Neural cell (in vitro differentiated cells): ENCODE results near the gene BCAS1. TPM values are rescaled to one million over a fixed set of nuclear protein-coding genes. Genes with fewer than 3 reads are reported as not detected.

Experiments used
- H2AFZ ChIP-seq: fragments of 200-600, 300-800 bp; sonication (generic), shearing (Covaris generic); 2 replicates; pipeline ENCODE4 v1.6.0; 2014; ENCODE audit warnings: low read depth, mild to moderate bottlenecking, antibody characterized with exemption, low read length, moderate library complexity
- H3F3A ChIP-seq: fragments of 200-600 bp; shearing (Covaris generic); 2 replicates; pipeline ENCODE4 v1.6.1; 2016; ENCODE audit warnings: mild to moderate bottlenecking, moderate library complexity, mixed read lengths, antibody characterized with exemption, low read length; ENCODE audit not compliant: insufficient read depth, poor library complexity, severe bottlenecking
- H3K27ac ChIP-seq: fragments of 200-600, 300-800 bp; sonication (generic), shearing (Covaris generic); 2 replicates; pipeline ENCODE4 v1.5.1; 2014; ENCODE audit warnings: mild to moderate bottlenecking, low read length, moderate library complexity
- H3K27me3 ChIP-seq: fragments of 300-800, 200-600 bp; sonication (generic), shearing (Covaris generic); 2 replicates; pipeline ENCODE4 v1.6.0; 2014; ENCODE audit warnings: mild to moderate bottlenecking, low read depth, low read length, moderate library complexity; ENCODE audit not compliant: insufficient read depth
- H3K36me3 ChIP-seq: fragments of 300-800, 200-600 bp; sonication (generic), shearing (Covaris generic); 2 replicates; pipeline ENCODE4 v1.5.1; 2014; ENCODE audit warnings: mild to moderate bottlenecking, antibody characterized with exemption, low read length, moderate library complexity; ENCODE audit not compliant: insufficient read depth
- H3K4me2 ChIP-seq: fragments of 300-800, 200-600 bp; sonication (generic), shearing (Covaris generic); 2 replicates; pipeline ENCODE4 v1.6.0; 2014; ENCODE audit warnings: mild to moderate bottlenecking, low read length
- H3K4me3 ChIP-seq: fragments of 300-800, 200-600 bp; sonication (generic), shearing (Covaris generic); 2 replicates; pipeline ENCODE4 v1.5.1; 2014; ENCODE audit warnings: mild to moderate bottlenecking, low read length, moderate library complexity
- H3K79me2 ChIP-seq: fragments of 200-600 bp; shearing (Covaris generic); replicated peaks from 2 replicates; pipeline ENCODE4 v1.6.0; 2014; ENCODE audit warnings: mild to moderate bottlenecking, low read length, moderate library complexity; ENCODE audit not compliant: insufficient read depth
- H3K9ac ChIP-seq: fragments of 300-800, 200-600 bp; sonication (generic), shearing (Covaris generic); 2 replicates; pipeline ENCODE4 v1.6.1; 2016; ENCODE audit warnings: mild to moderate bottlenecking, low read length, mixed read lengths
- H3K9me2 ChIP-seq: fragments of 200-600 bp; shearing (Covaris generic); 2 replicates; pipeline ENCODE4 v1.6.1; 2016; ENCODE audit warnings: mild to moderate bottlenecking, low read length, mixed read lengths; ENCODE audit not compliant: insufficient read depth
- H3K9me3 ChIP-seq: fragments of 200-600, 300-800 bp; sonication (generic), shearing (Covaris generic); 2 replicates; pipeline ENCODE4 v1.6.1; 2016; ENCODE audit warnings: mild to moderate bottlenecking, mixed run types, low read length, moderate library complexity, mixed read lengths
- H4K20me1 ChIP-seq: fragments of 200-600 bp; shearing (Covaris generic); 2 replicates; pipeline ENCODE4 v1.6.1; 2016; ENCODE audit warnings: mild to moderate bottlenecking, mixed run types; ENCODE audit not compliant: insufficient read depth
- CTCF ChIP-seq: fragments of 450-650 bp; IDR thresholded peaks from 2 replicates; pipeline ENCODE4 v1.5.1; 2014; ENCODE audit warnings: antibody characterized with exemption, mild to moderate bottlenecking, moderate library complexity; ENCODE audit not compliant: poor library complexity, severe bottlenecking
- EP300 ChIP-seq: fragments of 450-650 bp; conservative IDR thresholded peaks from 2 replicates; pipeline ENCODE4 v1.6.1; 2014; ENCODE audit warnings: antibody characterized with exemption, mild to moderate bottlenecking, moderate library complexity; ENCODE audit not compliant: poor library complexity, severe bottlenecking
- EZH2 ChIP-seq: fragments of 200-600, 300-800 bp; shearing (Covaris generic), sonication (generic); IDR thresholded peaks from 2 replicates; pipeline ENCODE4 v1.6.1; 2014; ENCODE audit warnings: antibody characterized with exemption, low read length, borderline replicate concordance, mild to moderate bottlenecking; ENCODE audit not compliant: insufficient read depth, poor library complexity, severe bottlenecking
- MXI1 ChIP-seq: fragments of 450-650 bp; conservative IDR thresholded peaks from 2 replicates; pipeline ENCODE4 v1.6.1; 2014; ENCODE audit warnings: antibody characterized with exemption, mild to moderate bottlenecking; ENCODE audit not compliant: poor library complexity, severe bottlenecking
- POLR2AphosphoS5 ChIP-seq: IDR thresholded peaks from 2 replicates; pipeline ENCODE4 v1.6.1; 2012
- RAD21 ChIP-seq: fragments of 450-650 bp; conservative IDR thresholded peaks from 2 replicates; pipeline ENCODE4 v1.6.1; 2014; ENCODE audit warnings: antibody characterized with exemption, mild to moderate bottlenecking, moderate library complexity
- REST ChIP-seq: IDR thresholded peaks from 2 replicates; pipeline ENCODE4 v1.6.1; 2012; ENCODE audit warnings: borderline replicate concordance
- SMC3 ChIP-seq: fragments of 450-650 bp; conservative IDR thresholded peaks from 2 replicates; pipeline ENCODE4 v1.6.1; 2014; ENCODE audit warnings: antibody characterized with exemption, mild to moderate bottlenecking, moderate library complexity; ENCODE audit not compliant: poor library complexity
- TAF1 ChIP-seq: IDR thresholded peaks from 2 replicates; pipeline ENCODE4 v1.6.1; 2012; ENCODE audit warnings: low read depth
- polyA plus RNA-seq: library from polyadenylated mRNA; depleted of rRNA; stranded (reverse); fragments of >200 nt; gene quantifications from 2 replicates; pipeline ENCODE4 v1.2.3, GENCODE V29; 2014

Gene BCAS1
- polyA plus RNA-seq, 1 donor from 2014 or later, result not detected

- Histone ChIP-seq H4K20me1 (no peaks in the 10 kb centered on the region), H3K27me3 (no peaks in the 10 kb centered on the region), H3K9me3 (no peaks in the 10 kb centered on the region), H3K36me3 (no peaks in the 10 kb centered on the region), H3K4me3 (no peak overlapping the region), H3F3A (no peaks in the 10 kb centered on the region), H3K4me2 (no peak overlapping the region), H3K27ac (no peak overlapping the region), H3K9ac (no peak overlapping the region), H3K9me2 (no peaks in the 10 kb centered on the region), H3K79me2 (no peaks in the 10 kb centered on the region), H2AFZ (no peak overlapping the region)
- no peak for TF ChIP-seq CTCF
- TF ChIP-seq MXI1, result no peak
- no peak for TF ChIP-seq TAF1
- no peak for TF ChIP-seq EZH2
- no peak for TF ChIP-seq EP300
- TF ChIP-seq REST, result no peak
- no peak for TF ChIP-seq RAD21
- TF ChIP-seq SMC3, result no peak
- TF ChIP-seq POLR2AphosphoS5, result no peak
Observed at GRCh38 chr20:53961527-53961926, 108.9 kb downstream of the BCAS1 start.

GRCh38 chr20:53960579-53961272 lies 109.7 kb downstream of the BCAS1 start:
- no peak overlapping the region for H3K9ac ChIP-seq
- H3K9me2 ChIP-seq, result no peaks in the 10 kb centered on the region
- no peak overlapping the region for H3K27ac ChIP-seq
- H4K20me1 ChIP-seq, result no peaks in the 10 kb centered on the region
- no peaks in the 10 kb centered on the region for H3K27me3 ChIP-seq
- TF ChIP-seq POLR2AphosphoS5 (no peak), TAF1 (no peak), CTCF (no peak), REST (no peak), SMC3 (no peak), RAD21 (no peak), MXI1 (no peak), EP300 (no peak), EZH2 (no peak)
- no peaks in the 10 kb centered on the region for H3K36me3 ChIP-seq
- H2AFZ ChIP-seq, result no peak overlapping the region
- no peaks in the 10 kb centered on the region for H3F3A ChIP-seq
- H3K9me3 ChIP-seq, result no peaks in the 10 kb centered on the region
- no peaks in the 10 kb centered on the region for H3K79me2 ChIP-seq
- no peak overlapping the region for H3K4me2 ChIP-seq
- H3K4me3 ChIP-seq, result no peak overlapping the region
